ENCODE measurements around the gene AKAP6.

GRCh38 chr14:32808644-32809043, 479.5 kb downstream of the AKAP6 start:
- TF ChIP-seq CTCF (IDR thresholded peaks at IDR 0.05; ENCODE audit: low read depth, low read length, missing input control), result no peak
- no peak for TF ChIP-seq TAF1 (conservative IDR thresholded peaks at IDR 0.05)
- TF ChIP-seq GABPA (IDR thresholded peaks at IDR 0.05 in 1 of 2, conservative IDR thresholded peaks at IDR 0.05 in 1 of 2), result no peak
- no peak for TF ChIP-seq RAD21 (IDR thresholded peaks at IDR 0.05)
- TF ChIP-seq JUND (IDR thresholded peaks at IDR 0.05), result no peak
- no peak for TF ChIP-seq REST (IDR thresholded peaks at IDR 0.05)
